ENCODE results near the gene ZC2HC1C.
"Not testable (repeated sequence)": the region's sequence is repeated elsewhere in the genome, so short reads cannot be mapped to it uniquely, and the experiment has no call there.

ZC2HC1C gene

GRCh38 chr14:75095690-75096089 lies 26.2 kb downstream of the ZC2HC1C start:
- no peak for DNase-seq

- DNase-seq = no peak
Observed at GRCh38 chr14:75096959-75097358, 27.5 kb downstream of the ZC2HC1C start.

DNA sequence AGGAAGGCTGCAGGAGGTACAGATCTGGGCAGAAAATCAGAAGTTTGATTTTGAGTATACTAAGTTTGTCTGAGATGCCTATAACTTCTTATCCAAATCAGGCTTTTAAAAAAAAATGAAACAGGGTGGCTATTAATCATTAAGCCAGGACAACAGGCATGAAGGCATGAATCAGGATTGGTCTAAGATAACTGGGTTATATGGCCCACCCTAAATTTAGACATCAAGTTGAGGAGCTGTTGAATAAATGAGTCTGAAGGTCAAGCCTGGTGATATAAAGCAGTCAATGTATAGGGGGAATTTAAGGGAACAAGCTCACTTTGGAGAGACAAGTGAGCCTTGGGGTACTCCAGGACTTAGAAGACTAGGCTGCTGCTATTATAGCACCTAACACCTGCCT lies 28.8 kb downstream of the ZC2HC1C start:
- DNase-seq = no peak

DNA sequence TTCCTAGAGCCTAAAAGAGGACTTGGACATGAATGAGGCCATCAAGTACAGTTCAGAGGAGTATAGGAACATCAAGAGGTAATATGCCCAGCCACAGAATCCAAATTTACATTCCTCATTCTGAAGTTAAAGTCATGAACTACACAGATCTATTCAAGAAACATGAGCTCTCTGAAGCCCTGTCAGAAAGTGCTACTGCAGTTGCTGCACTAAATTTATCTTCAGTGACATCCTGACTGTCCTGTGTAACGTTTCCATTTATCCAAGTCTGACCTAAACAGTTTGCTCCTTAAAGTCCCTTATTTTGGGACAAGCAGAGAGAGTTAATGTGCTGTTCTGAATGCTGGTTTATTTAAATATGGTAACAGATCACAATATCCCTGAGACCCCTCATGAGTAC lies 29.2 kb downstream of the ZC2HC1C start:
- no peak for DNase-seq

DNA sequence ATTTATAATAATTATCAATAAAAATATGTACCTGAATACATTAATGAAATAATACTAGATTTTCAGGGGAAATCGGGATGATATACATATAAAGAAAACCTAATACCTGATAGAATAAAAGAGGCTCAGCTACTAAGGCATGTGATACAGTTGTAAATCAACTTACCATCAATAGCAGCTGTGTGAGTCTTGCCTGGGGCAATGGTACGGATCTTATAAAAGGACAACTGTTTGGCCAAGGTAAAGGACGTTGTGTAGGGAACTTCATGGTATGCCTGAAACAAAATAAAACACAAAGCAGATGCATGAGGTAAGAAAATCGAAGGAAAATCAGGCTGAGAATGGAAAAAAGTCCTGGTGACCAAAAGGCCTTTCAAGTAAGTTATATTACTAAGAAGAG lies 32.0 kb downstream of the ZC2HC1C start:
- DNase-seq = no peak

DNA sequence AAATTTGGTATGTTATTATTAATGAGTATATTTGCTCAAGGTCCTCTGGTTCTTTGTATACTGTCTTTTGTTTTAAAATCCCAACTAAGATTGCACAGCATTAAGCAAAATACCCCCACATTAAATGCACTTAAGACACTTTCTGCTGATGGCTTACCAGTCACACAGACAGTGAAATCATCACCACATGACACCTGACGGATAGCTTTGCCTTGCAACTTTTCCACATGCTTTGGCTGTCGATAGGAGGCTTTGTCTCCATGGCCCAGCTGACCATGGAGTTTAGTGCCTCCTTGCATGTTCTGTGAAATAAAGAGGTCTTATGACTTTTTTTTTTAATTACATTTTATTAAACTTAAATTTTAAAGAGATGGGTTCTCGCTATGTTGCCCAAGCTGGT lies 37.7 kb downstream of the ZC2HC1C start:
- DNase-seq = no peak

DNA sequence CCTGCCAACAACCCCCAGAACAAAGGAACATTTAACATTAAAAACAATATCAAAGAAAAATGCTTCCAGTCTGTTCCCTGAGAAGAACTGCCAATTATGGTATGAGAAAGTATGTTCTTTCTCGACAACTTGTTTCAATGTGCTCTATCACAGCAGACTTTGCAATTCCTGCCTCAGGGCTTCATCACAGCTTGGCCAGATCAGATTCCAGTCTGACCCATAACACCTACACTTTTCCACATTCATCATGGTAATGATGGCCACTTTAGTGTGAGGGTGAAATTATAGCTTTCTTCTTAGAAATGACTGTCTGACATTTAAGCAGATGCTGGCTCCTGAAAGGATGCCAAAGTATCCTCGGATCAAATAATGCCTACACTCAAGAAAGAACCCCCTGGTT lies 40.4 kb downstream of the ZC2HC1C start:
- no peak for DNase-seq

- no peak for DNase-seq
Observed at GRCh38 chr14:75113932-75114539, 44.6 kb downstream of the ZC2HC1C start.

GRCh38 chr14:75119056-75119455 lies 49.6 kb downstream of the ZC2HC1C start:
- no peak for DNase-seq

DNA sequence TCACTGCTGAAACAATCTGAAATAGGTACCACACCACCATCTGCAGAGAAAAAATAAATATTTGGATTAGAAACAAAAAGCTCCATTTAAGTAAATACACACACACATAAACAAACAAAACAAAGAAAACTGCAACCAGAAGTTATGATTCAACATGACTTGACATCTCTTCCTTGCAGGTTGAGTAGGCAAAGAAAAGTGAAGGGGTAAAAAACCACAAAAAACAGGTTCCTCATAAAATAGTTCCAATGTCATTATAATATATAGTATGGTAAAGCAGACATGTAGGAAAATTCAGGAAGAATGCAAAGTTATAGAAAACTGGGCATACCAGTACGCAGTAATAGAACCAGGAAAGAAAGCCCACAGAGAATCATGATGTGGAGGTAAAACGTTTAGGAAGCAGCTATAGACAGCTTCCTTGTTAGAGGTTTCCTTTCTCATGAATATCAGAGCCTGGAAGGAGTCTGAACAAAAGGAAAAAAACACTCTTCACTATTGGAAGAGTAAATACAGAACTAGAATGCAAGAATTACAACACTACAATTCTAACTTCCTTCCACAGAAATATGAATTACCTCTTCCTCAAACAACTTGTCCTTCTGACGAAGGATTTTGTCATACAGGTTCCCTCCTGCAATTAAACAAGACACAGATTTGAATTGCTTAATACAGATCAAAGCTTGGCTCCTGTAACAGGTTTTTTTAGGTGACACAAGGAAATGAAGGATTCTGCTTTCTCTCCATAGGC lies 51.3 kb downstream of the ZC2HC1C start:
- DNase-seq = no peak

DNA sequence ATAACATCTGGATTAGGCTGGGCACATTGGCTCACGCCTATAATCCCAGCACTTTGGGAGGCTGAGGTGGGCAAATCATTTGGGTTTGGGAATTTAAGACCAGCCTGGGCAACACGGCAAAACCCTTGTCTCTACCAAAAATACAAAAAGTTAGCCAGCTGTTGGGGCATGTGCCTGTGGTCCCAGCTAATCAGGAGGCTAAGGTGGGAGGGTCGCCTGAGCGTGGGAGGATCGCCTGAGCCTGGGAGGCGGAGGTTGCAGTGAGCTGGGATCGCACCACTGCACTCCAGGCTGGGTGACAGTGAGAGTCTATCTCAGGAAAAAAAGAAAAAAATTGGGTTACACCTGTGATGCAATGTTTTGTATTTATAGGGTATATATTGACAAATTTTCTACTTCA lies 52.1 kb downstream of the ZC2HC1C start:
- no peak for DNase-seq

DNA sequence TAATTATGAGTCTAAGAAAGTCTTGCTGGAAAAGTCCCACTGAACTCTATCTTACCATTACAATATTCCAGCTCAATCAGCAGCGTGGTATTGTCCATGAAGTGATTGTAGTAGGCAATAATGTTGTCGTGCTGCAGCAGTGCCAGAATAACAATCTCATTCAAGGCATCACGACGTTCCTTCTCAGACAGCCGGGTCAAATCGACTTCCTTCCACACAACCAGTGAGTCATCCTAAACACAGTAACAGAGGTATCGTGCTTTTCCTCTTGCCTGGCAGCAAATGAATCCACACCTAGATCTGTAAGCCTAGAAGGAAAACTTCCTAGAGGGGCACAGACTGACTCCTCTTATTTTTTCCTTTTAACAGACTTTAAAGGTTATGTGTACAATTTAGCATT lies 54.5 kb downstream of the ZC2HC1C start:
- no peak for DNase-seq

- DNase-seq = no peak
Observed at GRCh38 chr14:75125617-75126016, 56.2 kb downstream of the ZC2HC1C start.

GRCh38 chr14:75126121-75126544 lies 56.7 kb downstream of the ZC2HC1C start:
- no peak for DNase-seq

GRCh38 chr14:75126679-75127473 lies 57.4 kb downstream of the ZC2HC1C start, which contains the start of gene NEK9:
Gene NEK9 (minus strand): TSS chr14:75127048. CDS start chr14:75126921, 127 bp downstream.
- DNase-seq = peak; percentile 65

DNA sequence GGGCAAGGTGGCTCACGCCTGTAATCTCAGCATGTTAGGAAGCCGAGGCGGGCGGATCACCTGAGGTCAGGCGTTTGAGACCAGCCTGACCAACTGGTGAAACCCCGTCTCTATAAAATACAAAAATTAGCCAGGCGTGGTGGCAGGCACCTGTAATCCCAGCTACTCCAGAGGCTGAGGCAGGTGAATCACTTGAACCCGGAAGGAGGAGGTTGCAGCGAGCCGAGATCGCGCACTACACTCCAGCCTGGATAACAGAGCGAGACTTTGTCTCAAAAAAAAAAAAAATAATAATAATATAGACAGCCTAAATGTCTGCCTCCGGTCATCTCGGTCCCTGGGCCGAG lies 58.0 kb downstream of the ZC2HC1C start:
- not testable (repeated sequence) for DNase-seq

DNA sequence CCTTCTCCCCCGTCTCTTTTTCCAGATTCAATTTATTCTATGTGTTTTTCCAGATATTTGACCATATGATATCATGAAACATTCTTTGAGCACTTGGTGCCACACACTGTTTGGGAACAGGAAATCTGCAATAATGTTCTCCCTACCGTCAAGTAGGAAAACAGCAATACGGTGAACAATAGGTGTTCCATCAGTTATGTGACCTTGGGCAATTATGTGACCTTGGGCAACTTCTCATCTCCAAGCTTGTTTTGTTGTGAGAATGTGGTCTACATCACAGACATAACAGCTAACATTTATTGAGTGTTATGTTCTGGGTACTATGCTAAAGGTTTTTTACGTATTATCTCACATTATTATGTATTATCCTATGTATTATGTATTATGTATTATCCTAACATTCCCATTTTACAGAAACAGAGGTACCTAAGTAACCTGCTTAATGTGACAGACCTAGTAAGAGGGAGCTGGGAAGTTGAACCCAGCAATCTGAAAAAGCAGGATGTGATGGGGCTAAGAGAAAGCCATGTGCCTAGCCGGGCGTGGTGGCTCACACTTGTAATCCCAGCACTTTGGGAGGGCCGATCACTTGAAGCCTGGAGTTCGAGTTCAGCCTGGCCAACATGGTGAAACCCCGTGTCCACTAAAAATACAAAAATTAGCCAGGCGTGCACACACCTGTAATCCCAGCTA lies 58.6 kb downstream of the ZC2HC1C start:
- no peak for DNase-seq

DNA sequence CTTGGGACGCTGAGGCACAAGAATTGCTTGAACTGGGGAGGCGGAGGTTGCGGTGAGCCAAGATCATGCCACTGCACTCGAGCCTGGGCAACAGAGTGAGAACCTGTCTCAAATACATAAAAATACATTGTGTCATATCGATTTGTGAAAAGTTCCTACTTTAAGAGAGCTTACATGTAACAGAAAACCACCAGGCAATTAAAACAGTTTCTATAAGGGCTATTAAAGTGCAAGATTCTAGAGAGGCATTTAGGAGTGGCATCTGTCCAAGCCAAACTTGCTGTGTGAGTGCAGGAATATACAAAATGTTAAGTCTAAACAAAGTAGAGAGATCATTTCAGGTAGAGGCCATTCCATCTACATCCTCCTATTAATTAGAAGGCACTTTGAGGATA lies 59.2 kb downstream of the ZC2HC1C start:
- no peak for DNase-seq
